Muscle of back (tissue), 11 donors: Measurements from ENCODE around the gene LYRM1. TPM values are rescaled to one million over a fixed set of nuclear protein-coding genes. Genes with fewer than 3 reads are reported as not detected.
"Not testable (repeated sequence)": the region's sequence is repeated elsewhere in the genome, so short reads cannot be mapped to it uniquely, and the experiment has no call there.

Source experiments
- DNase-seq, 3 donors: peaks; one replicate each; pipeline versions ENCODE4 v3.0.0 to v3.0.0-alpha.2; 2013
- polyA plus RNA-seq, 10 donors: library from polyadenylated mRNA; unstranded; fragments of 120-200 nt; gene quantifications; one replicate each; pipeline ENCODE4 v1.2.1, GENCODE V29; 2013; ENCODE audit not compliant: insufficient read length in 10 of 10

Gene LYRM1
- polyA plus RNA-seq, 10 donors: 18.8 to 22.5 (median 20.6) TPM

GRCh38 chr16:20931066-20931600 lies 30.6 kb downstream of the LYRM1 start:
- DNase-seq: no peak

GRCh38 chr16:20933589-20933988 lies 33.0 kb downstream of the LYRM1 start:
- DNase-seq: no peak

- DNase-seq: no peak
Observed at GRCh38 chr16:20937736-20938135, 37.2 kb downstream of the LYRM1 start.

- no peak for DNase-seq
Observed at GRCh38 chr16:20938426-20938825, 37.9 kb downstream of the LYRM1 start.

- DNase-seq: no peak
Observed at GRCh38 chr16:20939611-20940010, 39.0 kb downstream of the LYRM1 start.

- no peak for DNase-seq
Observed at GRCh38 chr16:20940871-20941635, 40.5 kb downstream of the LYRM1 start.

GRCh38 chr16:20941636-20941926 lies 41.0 kb downstream of the LYRM1 start:
- no peak for DNase-seq

GRCh38 chr16:20942256-20942655 lies 41.7 kb downstream of the LYRM1 start:
- no peak for DNase-seq

GRCh38 chr16:20944861-20945574 lies 44.4 kb downstream of the LYRM1 start:
- no peak for DNase-seq

- not testable (repeated sequence) for DNase-seq
Observed at GRCh38 chr16:20945575-20945875, 45.0 kb downstream of the LYRM1 start.

- no peak for DNase-seq
Observed at GRCh38 chr16:20946015-20946629, 45.6 kb downstream of the LYRM1 start.

- no peak for DNase-seq
Observed at GRCh38 chr16:20948444-20948843, 47.9 kb downstream of the LYRM1 start.

- no peak for DNase-seq
Observed at GRCh38 chr16:20949660-20950059, 49.1 kb downstream of the LYRM1 start.

- no peak for DNase-seq
Observed at GRCh38 chr16:20950294-20950693, 49.7 kb downstream of the LYRM1 start.

- no peak for DNase-seq
Observed at GRCh38 chr16:20952139-20952920, 51.8 kb downstream of the LYRM1 start.

- no peak for DNase-seq
Observed at GRCh38 chr16:20954574-20954973, 54.0 kb downstream of the LYRM1 start.

- DNase-seq: peak in 2 of 3 donors; percentile 5 to 20
Observed at GRCh38 chr16:20956319-20956718, 55.7 kb downstream of the LYRM1 start.

- no peak for DNase-seq
Observed at GRCh38 chr16:20957153-20957552, 56.6 kb downstream of the LYRM1 start.

- DNase-seq: no peak
Observed at GRCh38 chr16:20960899-20961298, 60.3 kb downstream of the LYRM1 start.

- no peak for DNase-seq
Observed at GRCh38 chr16:20968765-20969164, 68.2 kb downstream of the LYRM1 start.

- DNase-seq: no peak
Observed at GRCh38 chr16:20969386-20969785, 68.8 kb downstream of the LYRM1 start.

- no peak for DNase-seq
Observed at GRCh38 chr16:20971401-20971800, 70.8 kb downstream of the LYRM1 start.
